Activated T-cell treated with anti-CD3 and anti-CD28 coated beads, Interleukin-2, amount 50 U/mL, for 4 hours (primary cell): Measurements from ENCODE around the gene DLG3. TPM values are rescaled to one million over a fixed set of nuclear protein-coding genes. Genes with fewer than 3 reads are reported as not detected.

Experiments used
- ATAC-seq, 2 donors: fragments of 200-7000 bp; cut with Tn5 transposase; one replicate each; pipeline ENCODE4 v1.10.0; 2021
- DNase-seq: peaks from one replicate; pipeline ENCODE4 v3.0.0-alpha.2; 2020
- H3K27me3 Mint-ChIP-seq: one replicate; pipeline ENCODE4 v1.8.0; 2021; ENCODE audit warnings: low read depth, mixed read lengths
- H3K36me3 Mint-ChIP-seq: one replicate; pipeline ENCODE4 v1.8.0; 2022; ENCODE audit warnings: mixed read lengths; ENCODE audit not compliant: insufficient read depth
- H3K4me1 Mint-ChIP-seq: one replicate; pipeline ENCODE4 v1.8.0; 2021; ENCODE audit warnings: low read depth, mixed read lengths
- H3K4me3 Mint-ChIP-seq: one replicate; pipeline ENCODE4 v1.8.0; 2021; ENCODE audit warnings: mild to moderate bottlenecking, moderate library complexity, mixed read lengths
- H3K9me3 Mint-ChIP-seq: one replicate; pipeline ENCODE4 v1.8.0; 2021; ENCODE audit warnings: mixed read lengths
- total RNA-seq, 3 donors: library from RNA; stranded (reverse); gene quantifications; one replicate each; pipeline ENCODE4 v1.2.1, GENCODE V29; 2021

DLG3 gene
- total RNA-seq, 3 donors from 2014 or later = 8.0 to 9.1 (median 9.0) TPM

GRCh38 chrX:70432936-70433847 lies 11.4 kb upstream of the DLG3 start:
- ATAC-seq = no peak
- no peak for DNase-seq

GRCh38 chrX:70433848-70434351 lies 10.7 kb upstream of the DLG3 start:
- peak; percentile 68 for DNase-seq
- no peaks in the 10 kb centered on the region for H3K9me3 Mint-ChIP-seq
- H3K27me3 Mint-ChIP-seq = peaks cover 5% of the 10 kb centered on the region
- peak; percentile 79 to 81 for ATAC-seq
- no peaks in the 10 kb centered on the region for H3K36me3 Mint-ChIP-seq
- H3K4me3 Mint-ChIP-seq = peak overlapping the region; percentile 87
- peaks cover 8% of the 10 kb centered on the region for H3K4me1 Mint-ChIP-seq

More at GRCh38 chrX:70432936-70433847, 11.4 kb upstream of the DLG3 start:
- Mint-ChIP-seq H3K27me3 (peaks cover 5% of the 10 kb centered on the region), H3K4me3 (peak overlapping the region; percentile 87), H3K9me3 (no peaks in the 10 kb centered on the region), H3K4me1 (peaks cover 6% of the 10 kb centered on the region), H3K36me3 (no peaks in the 10 kb centered on the region)

- peak overlapping the region; percentile 87 for H3K4me3 Mint-ChIP-seq
Observed at GRCh38 chrX:70434352-70434866, 10.2 kb upstream of the DLG3 start.

GRCh38 chrX:70434914-70435586 lies 9.6 kb upstream of the DLG3 start:
- ATAC-seq = no peak
- Mint-ChIP-seq H3K9me3 (no peaks in the 10 kb centered on the region), H3K4me1 (peaks cover 11% of the 10 kb centered on the region), H3K36me3 (no peaks in the 10 kb centered on the region), H3K4me3 (peak overlapping the region; percentile 87), H3K27me3 (peaks cover 9% of the 10 kb centered on the region)
- no peak for DNase-seq

More at GRCh38 chrX:70434352-70434866, 10.2 kb upstream of the DLG3 start:
- peaks cover 8% of the 10 kb centered on the region for H3K27me3 Mint-ChIP-seq
- ATAC-seq (peak; percentile 69 to 71), DNase-seq (peak; percentile 53)
- no peaks in the 10 kb centered on the region for H3K9me3 Mint-ChIP-seq
- no peaks in the 10 kb centered on the region for H3K36me3 Mint-ChIP-seq
- peaks cover 11% of the 10 kb centered on the region for H3K4me1 Mint-ChIP-seq

GRCh38 chrX:70436343-70436742 lies 8.3 kb upstream of the DLG3 start:
- peaks cover 11% of the 10 kb centered on the region for H3K4me1 Mint-ChIP-seq
- peaks cover 13% of the 10 kb centered on the region for H3K27me3 Mint-ChIP-seq
- H3K9me3 Mint-ChIP-seq = no peaks in the 10 kb centered on the region
- no peak for ATAC-seq
- no peak overlapping the region for H3K4me3 Mint-ChIP-seq
- DNase-seq = no peak
- H3K36me3 Mint-ChIP-seq = no peaks in the 10 kb centered on the region

- H3K4me1 Mint-ChIP-seq = peaks cover 11% of the 10 kb centered on the region
- H3K9me3 Mint-ChIP-seq = no peaks in the 10 kb centered on the region
- H3K36me3 Mint-ChIP-seq = no peaks in the 10 kb centered on the region
- peaks cover 20% of the 10 kb centered on the region for H3K27me3 Mint-ChIP-seq
- DNase-seq = no peak
- ATAC-seq = no peak
- H3K4me3 Mint-ChIP-seq = no peak overlapping the region
Observed at GRCh38 chrX:70437011-70437410, 7.6 kb upstream of the DLG3 start.

- no peaks in the 10 kb centered on the region for H3K9me3 Mint-ChIP-seq
- no peak overlapping the region for H3K4me3 Mint-ChIP-seq
- H3K4me1 Mint-ChIP-seq = peaks cover 11% of the 10 kb centered on the region
- no peaks in the 10 kb centered on the region for H3K36me3 Mint-ChIP-seq
- DNase-seq (no peak), ATAC-seq (no peak)
- peaks cover 25% of the 10 kb centered on the region for H3K27me3 Mint-ChIP-seq
Observed at GRCh38 chrX:70437921-70438665, 6.5 kb upstream of the DLG3 start.

- no peak overlapping the region for H3K4me3 Mint-ChIP-seq
- H3K4me1 Mint-ChIP-seq = peaks cover 9% of the 10 kb centered on the region
- H3K9me3 Mint-ChIP-seq = no peaks in the 10 kb centered on the region
- DNase-seq (no peak), ATAC-seq (no peak)
- H3K27me3 Mint-ChIP-seq = peaks cover 27% of the 10 kb centered on the region
- no peaks in the 10 kb centered on the region for H3K36me3 Mint-ChIP-seq
Observed at GRCh38 chrX:70439016-70439415, 5.6 kb upstream of the DLG3 start.

- H3K9me3 Mint-ChIP-seq = no peaks in the 10 kb centered on the region
- peaks cover 10% of the 10 kb centered on the region for H3K4me1 Mint-ChIP-seq
- no peak overlapping the region for H3K4me3 Mint-ChIP-seq
- peaks cover 34% of the 10 kb centered on the region for H3K27me3 Mint-ChIP-seq
- no peaks in the 10 kb centered on the region for H3K36me3 Mint-ChIP-seq
- DNase-seq (no peak), ATAC-seq (no peak)
Observed at GRCh38 chrX:70442224-70442623, 2.4 kb upstream of the DLG3 start.

GRCh38 chrX:70444946-70445656 lies 466 bp downstream of the DLG3 start:
- ATAC-seq = peak; percentile 48 to 55
- peaks cover 4% of the 10 kb centered on the region for H3K4me1 Mint-ChIP-seq
- H3K4me3 Mint-ChIP-seq = peak overlapping the region; percentile 62
- no peaks in the 10 kb centered on the region for H3K9me3 Mint-ChIP-seq
- peaks cover 25% of the 10 kb centered on the region for H3K27me3 Mint-ChIP-seq
- H3K36me3 Mint-ChIP-seq = no peaks in the 10 kb centered on the region
- no peak for DNase-seq

- H3K9me3 Mint-ChIP-seq = no peaks in the 10 kb centered on the region
- H3K4me3 Mint-ChIP-seq = no peak overlapping the region
- no peaks in the 10 kb centered on the region for H3K36me3 Mint-ChIP-seq
- peaks cover 23% of the 10 kb centered on the region for H3K27me3 Mint-ChIP-seq
- DNase-seq (no peak), ATAC-seq (no peak)
- peaks cover 4% of the 10 kb centered on the region for H3K4me1 Mint-ChIP-seq
Observed at GRCh38 chrX:70445951-70446350, 1.3 kb downstream of the DLG3 start.

- peaks cover 18% of the 10 kb centered on the region for H3K27me3 Mint-ChIP-seq
- no peaks in the 10 kb centered on the region for H3K9me3 Mint-ChIP-seq
- DNase-seq = no peak
- ATAC-seq = no peak
- H3K36me3 Mint-ChIP-seq = no peaks in the 10 kb centered on the region
- peaks cover 4% of the 10 kb centered on the region for H3K4me1 Mint-ChIP-seq
- no peak overlapping the region for H3K4me3 Mint-ChIP-seq
Observed at GRCh38 chrX:70446380-70447350, 2.0 kb downstream of the DLG3 start.
